HG02798 (cell line): Measurements from ENCODE around the gene ZNF195.
"Not testable (repeated sequence)": the region's sequence is repeated elsewhere in the genome, so short reads cannot be mapped to it uniquely, and the experiment has no call there.

Experiments
- ATAC-seq: cut with Tn5 transposase; IDR thresholded peaks from one replicate; pipeline ENCODE4 v1.9.1; 2021; ENCODE audit warnings: mild to moderate bottlenecking; ENCODE audit not compliant: unreplicated experiment, poor library complexity

The ZNF195 gene

DNA sequence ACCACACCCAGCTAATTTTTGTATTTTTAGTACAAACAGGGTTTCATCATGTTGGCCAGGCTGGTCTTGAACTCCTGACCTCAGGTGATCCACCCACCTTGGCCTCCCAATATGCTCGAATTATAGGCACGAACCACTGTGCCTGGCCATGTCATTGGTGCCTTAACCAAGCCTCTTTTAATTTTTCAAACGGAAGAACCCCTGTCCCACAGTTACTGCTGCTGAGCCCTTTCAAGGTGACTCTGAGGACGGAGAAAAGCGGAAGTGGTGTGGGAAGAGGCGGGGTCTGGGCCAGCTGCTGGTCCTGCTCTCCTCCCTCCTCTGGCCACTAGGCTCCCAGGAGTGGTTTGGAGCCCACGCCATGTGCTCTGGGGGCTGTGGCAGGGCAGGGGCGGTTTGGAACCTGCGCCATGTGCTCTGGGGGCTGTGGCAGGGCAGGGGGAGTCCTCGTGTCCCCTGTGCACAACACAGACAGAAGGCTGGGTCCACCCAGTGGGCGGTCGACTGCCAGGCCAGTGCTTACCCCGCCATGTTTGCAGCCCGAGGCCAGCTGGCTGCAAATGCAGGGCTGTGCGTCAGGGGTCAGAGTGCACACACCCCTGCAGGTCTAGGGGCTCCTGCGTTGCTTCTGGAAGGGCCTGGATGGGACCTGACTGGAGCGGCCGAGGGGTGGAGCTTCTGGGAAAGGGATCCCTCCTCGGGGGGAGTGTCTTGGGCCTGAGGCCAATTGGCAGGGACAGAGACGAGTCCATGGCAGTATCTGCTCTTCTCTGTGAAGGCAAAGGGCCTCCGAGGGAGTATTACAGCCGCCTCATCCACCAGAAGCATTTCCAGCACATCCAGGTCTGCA, 25.4 kb upstream of the ZNF195 start:
- not testable (repeated sequence) for ATAC-seq

DNA sequence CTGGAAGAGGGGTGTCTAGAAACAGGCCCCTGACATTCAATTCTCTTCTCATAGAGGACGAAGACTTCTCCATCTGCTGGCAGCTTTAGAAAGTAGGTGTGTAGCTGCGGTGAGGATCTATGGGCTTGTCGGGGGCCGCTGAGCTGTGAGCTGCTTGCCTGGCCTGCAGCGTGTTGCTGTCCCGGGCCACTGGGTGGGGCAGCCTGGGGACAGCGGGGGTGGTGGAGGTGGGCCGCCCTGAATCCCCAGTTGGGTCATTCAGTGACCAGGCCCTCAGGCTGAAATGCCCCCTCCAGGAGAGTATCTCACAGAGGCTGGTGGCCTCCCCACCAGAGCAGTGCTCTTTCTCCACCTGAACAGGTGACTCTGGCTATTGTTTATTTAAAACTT, 23.9 kb upstream of the ZNF195 start:
- ATAC-seq: not testable (repeated sequence)

- not testable (repeated sequence) for ATAC-seq
These were observed 23.4 kb upstream of the ZNF195 start for GRCh38 chr11:3402181-3402860.

DNA sequence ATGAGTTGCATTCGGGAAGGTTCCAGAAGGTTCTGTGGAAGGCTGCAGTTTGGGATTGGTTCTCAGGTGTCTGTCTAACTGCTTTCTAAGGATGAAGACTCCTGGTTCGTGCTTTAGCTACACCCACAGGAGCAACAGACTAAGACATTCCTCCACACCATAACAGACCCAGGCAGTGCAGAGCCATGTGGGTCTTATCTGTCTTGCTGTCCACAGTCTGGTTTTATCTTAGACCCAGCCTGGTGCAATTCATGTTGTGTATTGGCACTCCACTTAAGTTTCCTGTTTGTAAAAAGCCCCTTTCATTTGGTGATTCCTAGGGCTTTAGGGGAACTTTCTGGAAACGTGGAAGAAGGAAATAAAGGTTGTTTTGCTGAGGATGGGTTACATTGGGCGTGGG, 22.1 kb upstream of the ZNF195 start:
- ATAC-seq: not testable (repeated sequence)

DNA sequence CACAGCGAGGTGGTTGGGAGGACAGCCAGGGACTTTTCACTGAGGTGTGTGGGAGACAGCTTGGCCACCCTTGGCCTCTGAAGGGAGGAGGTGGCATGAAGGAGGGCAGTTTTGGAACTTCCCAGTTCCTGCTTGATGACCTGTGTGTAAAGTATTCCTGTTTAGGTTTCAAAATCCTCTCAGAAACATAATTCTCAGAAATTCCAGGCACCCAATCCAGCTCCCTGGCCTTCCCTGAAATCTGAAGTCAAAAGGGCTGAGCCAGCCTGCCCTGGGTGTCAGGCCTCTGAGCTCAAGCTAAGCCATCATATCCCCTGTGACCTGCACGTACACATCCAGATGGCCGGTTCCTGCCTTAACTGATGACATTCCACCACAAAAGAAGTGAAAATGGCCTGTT, 19.6 kb upstream of the ZNF195 start:
- not testable (repeated sequence) for ATAC-seq

DNA sequence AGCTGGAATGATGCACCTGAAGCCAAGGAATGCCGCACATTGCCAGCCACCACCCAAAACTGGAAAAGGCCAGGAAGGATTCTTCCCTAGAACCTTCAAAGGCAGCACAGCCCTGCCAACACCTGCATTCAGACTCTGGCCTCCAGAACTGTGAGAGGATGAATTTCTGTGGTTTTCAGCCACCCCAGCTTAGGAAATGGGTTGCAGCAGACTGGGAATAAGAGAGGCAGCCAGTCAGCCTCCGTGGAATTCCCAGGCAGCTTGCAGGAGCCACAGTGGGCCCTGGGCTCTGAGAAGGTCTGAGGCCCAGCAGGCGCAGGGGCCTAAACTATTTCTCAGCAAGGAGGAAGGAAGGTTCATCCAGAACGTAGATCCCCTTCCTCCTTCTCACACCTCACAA, 19.2 kb upstream of the ZNF195 start:
- ATAC-seq: not testable (repeated sequence)

DNA sequence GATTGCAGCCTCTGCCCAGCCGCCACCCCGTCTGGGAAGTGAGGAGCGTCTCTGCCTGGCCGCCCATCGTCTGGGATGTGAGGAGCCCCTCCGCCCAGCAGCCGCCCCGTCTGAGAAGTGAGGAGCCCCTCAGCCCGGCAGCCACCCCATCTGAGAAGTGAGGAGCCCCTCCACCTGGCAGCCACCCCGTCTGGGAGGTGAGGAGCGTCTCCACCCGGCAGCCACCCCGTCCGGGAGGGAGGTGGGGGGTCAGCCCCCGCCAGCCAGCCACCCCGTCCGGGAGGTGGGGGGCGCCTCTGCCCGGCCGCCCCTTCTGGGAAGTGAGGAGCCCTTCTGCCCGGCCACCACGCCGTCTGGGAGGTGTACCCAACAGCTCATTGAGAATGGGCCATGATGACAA, 18.3 kb upstream of the ZNF195 start:
- ATAC-seq: not testable (repeated sequence)

- ATAC-seq: not testable (repeated sequence)
These were observed 16.5 kb upstream of the ZNF195 start for GRCh38 chr11:3395468-3395867.

GRCh38 chr11:3394956-3395355, 16.0 kb upstream of the ZNF195 start:
- not testable (repeated sequence) for ATAC-seq

DNA sequence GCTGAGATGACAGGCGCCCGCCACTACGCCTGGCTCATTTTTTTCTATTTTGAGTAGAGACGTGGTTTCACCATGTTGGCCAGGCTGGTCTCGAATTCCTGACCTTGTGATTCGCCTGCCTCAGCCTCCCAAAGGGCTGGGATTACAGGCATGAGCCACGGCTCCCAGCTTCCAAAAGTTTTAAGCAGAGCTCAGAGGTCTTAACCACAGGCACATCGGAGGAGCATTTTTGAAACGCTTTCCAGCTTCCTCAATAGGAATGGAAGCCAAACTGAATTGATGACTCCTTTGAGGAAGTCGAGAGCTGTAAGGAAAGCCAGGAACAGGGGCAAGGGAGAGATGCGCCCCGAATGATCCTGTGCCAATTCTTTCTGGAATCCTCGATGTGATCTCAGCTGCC, 14.5 kb upstream of the ZNF195 start:
- ATAC-seq: not testable (repeated sequence)

DNA sequence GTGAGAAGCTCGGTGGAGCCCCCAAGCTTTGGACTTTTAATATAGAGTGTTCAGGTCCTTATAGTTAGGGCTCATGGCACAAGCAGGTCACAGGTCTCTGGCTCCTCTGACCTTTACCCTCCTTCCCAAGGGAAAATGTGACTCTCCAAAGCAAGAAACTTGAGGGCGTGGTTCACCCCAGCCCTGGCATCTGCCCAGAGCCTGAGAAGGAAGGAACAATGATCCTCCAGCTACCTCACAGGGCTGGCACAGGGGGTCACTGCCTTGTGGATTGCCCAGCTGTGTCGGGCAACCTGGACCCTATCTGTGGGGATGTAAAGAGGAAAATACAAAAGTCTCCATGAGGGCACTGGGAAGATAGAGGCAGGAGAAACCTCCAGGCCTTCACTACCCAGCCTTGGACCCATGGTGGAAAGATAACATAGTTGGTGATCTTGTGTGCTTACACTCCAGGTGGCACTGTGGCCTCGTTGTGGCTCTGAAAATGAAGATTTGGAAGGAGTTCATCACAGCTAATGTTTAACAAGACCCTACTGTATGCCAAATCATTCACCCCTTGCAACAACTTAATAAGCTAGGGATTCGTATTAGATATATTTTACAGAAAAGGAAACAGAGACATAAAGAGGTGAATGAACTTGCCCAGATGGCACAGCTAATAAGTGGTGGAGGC, 3.8 kb upstream of the ZNF195 start:
- ATAC-seq: no peak

- no peak for ATAC-seq
These were observed 2.8 kb upstream of the ZNF195 start for GRCh38 chr11:3381794-3382193.

DNA sequence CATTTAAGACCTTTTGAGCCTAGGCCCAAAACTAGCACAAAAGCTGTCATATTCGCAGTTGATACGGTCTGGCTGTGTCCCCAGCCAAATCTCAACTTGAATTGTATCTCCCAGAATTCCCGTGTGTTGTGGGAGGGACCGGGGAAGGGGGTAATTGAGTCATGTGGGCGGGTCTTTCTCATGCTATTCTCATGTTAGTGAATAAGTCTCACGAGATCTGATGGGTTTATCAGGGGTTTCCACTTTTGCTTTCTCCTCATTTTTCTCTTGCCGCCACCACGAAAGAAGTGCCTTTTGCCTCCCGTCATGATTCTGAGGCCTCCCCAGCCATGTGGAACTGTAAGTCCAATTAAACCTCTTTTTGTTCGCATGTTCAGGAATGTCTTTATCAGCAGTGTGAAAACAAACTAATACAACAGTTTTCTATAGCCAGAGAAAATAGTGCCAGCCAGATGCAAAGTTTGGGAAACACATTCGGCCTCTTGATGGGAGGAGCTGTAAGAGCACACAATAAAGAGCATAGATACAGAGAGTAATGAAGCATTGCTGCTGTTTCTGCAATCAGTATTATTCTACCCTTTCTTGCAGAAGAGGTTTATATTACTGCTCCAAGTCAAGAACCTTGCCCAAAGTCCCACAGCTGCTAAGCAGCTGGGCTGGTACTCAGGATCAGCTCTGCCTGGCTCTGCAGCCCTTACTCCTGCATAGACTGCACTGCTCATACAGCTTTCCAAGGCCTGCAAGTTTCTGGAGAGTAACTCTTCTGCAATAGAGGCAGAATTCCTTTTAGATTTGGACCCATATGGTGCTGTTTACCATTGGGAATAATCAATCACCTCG, 2.0 kb upstream of the ZNF195 start:
- ATAC-seq: no peak

- ATAC-seq: no peak
These were observed 3.4 kb downstream of the ZNF195 start for GRCh38 chr11:3375552-3375951.

DNA sequence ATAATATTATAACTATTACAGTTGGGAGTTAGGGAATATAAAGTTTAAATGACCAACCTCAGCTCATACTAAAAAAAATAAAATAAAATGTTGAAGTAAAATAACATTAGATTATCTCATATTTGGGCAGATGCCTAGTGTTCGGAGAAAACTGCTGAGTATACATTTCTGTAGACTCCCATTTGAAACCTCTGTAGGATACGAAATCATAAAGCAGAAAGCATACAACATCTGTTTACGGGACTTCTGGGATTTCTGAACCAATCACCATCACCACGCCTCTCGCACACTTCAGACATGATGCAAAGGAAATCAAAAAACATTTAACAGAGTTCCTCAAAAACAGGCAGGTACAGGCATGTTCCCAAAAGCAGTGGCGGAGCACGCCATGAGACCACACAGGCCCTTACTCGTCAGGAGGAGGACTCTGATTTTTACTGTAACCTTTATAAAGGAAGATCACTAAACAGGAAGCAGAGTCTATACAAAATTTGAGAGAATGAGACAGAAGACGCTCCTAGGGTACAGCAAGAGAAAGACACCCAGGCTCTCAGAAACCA, 8.6 kb downstream of the ZNF195 start:
- no peak for ATAC-seq

GRCh38 chr11:3369366-3369765, 9.6 kb downstream of the ZNF195 start:
- ATAC-seq: no peak

- no peak for ATAC-seq
These were observed 10.7 kb downstream of the ZNF195 start for GRCh38 chr11:3368199-3368598.

DNA sequence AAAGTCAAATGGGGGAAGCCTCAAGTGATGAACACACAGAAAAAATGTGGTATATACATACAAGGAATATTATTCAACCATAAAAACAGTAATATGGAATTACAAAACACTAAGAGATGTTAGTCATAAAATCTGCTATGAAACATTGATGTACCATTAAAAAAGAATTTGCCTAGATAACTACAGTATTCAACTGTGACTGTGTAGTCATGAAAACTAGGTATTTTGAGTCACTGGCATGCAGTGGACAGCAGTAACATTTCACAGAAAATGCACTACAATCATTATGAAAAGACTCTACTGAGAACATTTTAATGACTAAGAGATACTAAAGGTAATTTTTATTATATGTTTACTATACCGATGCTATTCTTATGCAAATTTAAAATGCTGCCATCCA, 11.7 kb downstream of the ZNF195 start:
- ATAC-seq: no peak

GRCh38 chr11:3359092-3359824, 19.7 kb downstream of the ZNF195 start:
- ATAC-seq: no peak
